Measurements from ENCODE around the gene SUSD4. TPM values are rescaled to one million over a fixed set of nuclear protein-coding genes. Genes with fewer than 3 reads are reported as not detected.
"Not testable (repeated sequence)": the region's sequence is repeated elsewhere in the genome, so short reads cannot be mapped to it uniquely, and the experiment has no call there.

Gene SUSD4
- total and polyA plus RNA-seq, 7 experiments from 2014 or later = 0.10 to 21.5 (median 7.7) TPM

DNA sequence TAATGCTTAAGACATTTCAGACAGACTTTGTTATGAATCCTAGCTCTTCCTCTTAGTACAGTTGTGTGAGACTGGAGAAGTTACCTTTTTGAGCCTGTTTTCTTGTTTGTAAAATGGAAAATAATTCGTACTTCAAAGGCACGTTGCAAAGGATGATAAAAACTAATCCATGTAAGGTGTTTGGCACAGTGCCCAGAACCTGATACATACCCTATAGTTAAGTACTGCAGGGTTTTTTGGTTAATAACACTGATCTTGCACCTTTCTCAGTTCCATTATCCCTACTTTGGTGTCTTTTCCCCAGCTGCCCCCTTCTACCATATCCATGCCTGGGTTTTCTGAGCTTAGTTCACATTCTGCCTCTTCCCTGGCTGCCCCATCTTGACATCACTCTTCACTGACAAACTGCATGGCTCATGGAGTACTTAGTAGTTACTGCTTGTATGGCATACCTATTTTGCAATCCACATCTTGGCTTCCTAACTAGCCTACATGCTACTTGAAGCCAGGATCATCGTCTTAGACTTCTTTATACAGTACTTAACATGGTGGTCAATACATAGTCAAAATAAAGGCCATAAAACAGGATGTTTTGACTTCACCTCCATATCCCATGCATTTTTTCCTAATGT lies 39.3 kb upstream of the SUSD4 start:
- Mint-ChIP-seq H3K4me3 (no peak overlapping the region), H3K27me3 (peaks cover 0 to 11% (median 4%) of the 10 kb centered on the region in 5 donors), H3K36me3 (peaks cover 0 to 7% (median 2%) of the 10 kb centered on the region in 5 donors), H3K9me3 (peaks cover 0 to 12% (median 7%) of the 10 kb centered on the region in 11 donors), H3K4me1 (peaks cover 5 to 55% (median 32%) of the 10 kb centered on the region in 7 donors), H3K27ac (no peak overlapping the region)
- intact Hi-C loops (cut with micrococcal nuclease) = no loop called here
- peaks cover 0 to 3% of the 10 kb centered on the region in 2 donors for H3K4me1 ChIP-seq (ENCODE audit: control insufficient read depth in 2 of 2, insufficient read depth in 2 of 2, low read length in 2 of 2)
- no peak for ATAC-seq
- H3K27me3 ChIP-seq (ENCODE audit: control insufficient read depth in 2 of 2, insufficient read depth in 2 of 2, low read length in 2 of 2) = no peaks in the 10 kb centered on the region
- no peak overlapping the region for H3K27ac ChIP-seq (ENCODE audit: low read depth, low read length)
- no peak for DNase-seq
- H3K9me3 ChIP-seq (ENCODE audit: control insufficient read depth in 2 of 3, low read length in 3 of 3) = no peaks in the 10 kb centered on the region
- H3K4me3 ChIP-seq (ENCODE audit: low read length) = no peak overlapping the region
- no peaks in the 10 kb centered on the region for H3K36me3 ChIP-seq (ENCODE audit: control insufficient read depth in 2 of 3, insufficient read depth in 3 of 3, low read length in 3 of 3)
- POLR2A ChIA-PET = no interaction called here
- CTCF ChIA-PET = no interaction called here

DNA sequence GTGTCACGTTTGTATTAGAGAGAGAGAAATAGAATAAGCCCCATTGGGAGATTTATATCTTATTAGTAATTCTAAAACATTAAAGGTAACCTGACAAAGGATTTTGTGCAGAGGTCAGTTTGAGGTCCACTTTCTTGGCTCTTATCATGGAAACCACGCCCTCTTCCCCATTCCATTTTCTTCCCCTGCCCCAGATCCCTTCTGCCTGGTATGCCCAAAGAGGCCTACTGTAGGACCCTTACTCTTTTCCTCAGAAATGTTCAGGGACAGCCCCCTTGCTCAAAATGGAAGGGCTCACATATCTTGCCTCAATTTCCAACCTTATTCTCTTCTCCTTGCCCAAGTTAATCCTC lies 38.8 kb upstream of the SUSD4 start:
- Histone ChIP-seq H3K36me3 (ENCODE audit: control insufficient read depth in 2 of 3, insufficient read depth in 3 of 3, low read length in 3 of 3) (no peaks in the 10 kb centered on the region), H3K4me1 (ENCODE audit: control insufficient read depth in 2 of 2, insufficient read depth in 2 of 2, low read length in 2 of 2) (peaks cover 0 to 3% of the 10 kb centered on the region in 2 donors), H3K27me3 (ENCODE audit: control insufficient read depth in 2 of 2, insufficient read depth in 2 of 2, low read length in 2 of 2) (no peaks in the 10 kb centered on the region), H3K4me3 (ENCODE audit: low read length) (no peak overlapping the region), H3K27ac (ENCODE audit: low read depth, low read length) (no peak overlapping the region), H3K9me3 (ENCODE audit: control insufficient read depth in 2 of 3, low read length in 3 of 3) (no peaks in the 10 kb centered on the region)
- no peak overlapping the region for H3K27ac Mint-ChIP-seq
- CTCF ChIA-PET = no interaction called here
- POLR2A ChIA-PET = no interaction called here
- peaks cover 0 to 7% (median 2%) of the 10 kb centered on the region in 5 donors for H3K36me3 Mint-ChIP-seq
- H3K27me3 Mint-ChIP-seq = peaks cover 0 to 11% (median 4%) of the 10 kb centered on the region in 5 donors
- ATAC-seq (no peak), DNase-seq (no peak)
- no peak overlapping the region for H3K4me3 Mint-ChIP-seq
- peaks cover 0 to 12% (median 7%) of the 10 kb centered on the region in 11 donors for H3K9me3 Mint-ChIP-seq
- H3K4me1 Mint-ChIP-seq = peaks cover 5 to 55% (median 32%) of the 10 kb centered on the region in 7 donors
- intact Hi-C loops (cut with micrococcal nuclease) = no loop called here

DNA sequence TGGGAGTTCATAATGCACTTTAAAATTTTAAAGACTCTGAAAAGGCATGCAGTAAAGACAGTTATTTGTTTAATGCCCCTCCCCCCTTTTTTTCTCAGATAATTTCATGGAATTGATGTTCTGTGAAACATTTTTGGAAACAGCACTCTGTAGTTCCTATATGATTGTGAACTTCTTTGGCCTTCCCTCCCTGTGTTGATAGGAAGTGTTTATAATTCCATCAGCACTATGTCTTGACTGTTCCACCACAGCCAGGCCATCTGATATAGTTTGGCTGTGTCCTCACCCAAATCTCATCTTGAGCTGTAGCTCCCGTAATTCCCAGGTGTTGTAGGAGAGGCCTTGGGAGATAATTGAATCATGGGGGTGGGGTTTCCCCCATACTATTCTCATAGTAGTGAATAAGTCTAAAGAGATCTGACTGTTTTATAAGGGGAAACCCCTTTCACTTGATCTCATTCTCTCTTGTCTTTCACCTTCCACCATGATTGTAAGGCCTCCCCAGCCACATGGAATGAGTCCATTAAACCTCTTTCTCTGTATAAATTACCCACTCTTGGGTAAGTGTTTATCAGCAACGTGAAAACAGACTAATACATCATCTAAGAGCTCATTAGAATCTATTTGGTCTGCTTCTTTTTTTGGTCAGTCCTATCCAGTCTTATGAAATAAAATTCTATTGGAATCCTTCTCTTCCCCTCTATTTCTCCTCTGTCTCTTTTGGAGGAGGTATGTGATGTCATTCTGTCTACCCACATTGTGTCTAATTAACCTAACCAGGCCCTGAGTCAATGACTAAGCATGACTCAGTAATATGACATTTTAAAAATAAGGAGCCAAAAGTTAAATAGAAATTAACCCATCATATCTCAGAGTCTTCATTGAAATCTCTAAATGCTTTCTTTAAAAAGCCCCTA lies 38.2 kb upstream of the SUSD4 start:
- intact Hi-C loops (cut with micrococcal nuclease) = no loop called here
- no peak for DNase-seq
- H3K4me1 Mint-ChIP-seq = peaks cover 5 to 55% (median 32%) of the 10 kb centered on the region in 7 donors
- H3K36me3 Mint-ChIP-seq = peaks cover 0 to 7% (median 2%) of the 10 kb centered on the region in 5 donors
- Histone ChIP-seq H3K27ac (ENCODE audit: low read depth, low read length) (no peak overlapping the region), H3K27me3 (ENCODE audit: control insufficient read depth in 2 of 2, insufficient read depth in 2 of 2, low read length in 2 of 2) (no peaks in the 10 kb centered on the region), H3K4me1 (ENCODE audit: control insufficient read depth in 2 of 2, insufficient read depth in 2 of 2, low read length in 2 of 2) (peaks cover 0 to 3% of the 10 kb centered on the region in 2 donors), H3K4me3 (ENCODE audit: low read length) (no peak overlapping the region), H3K9me3 (ENCODE audit: control insufficient read depth in 2 of 3, low read length in 3 of 3) (no peaks in the 10 kb centered on the region), H3K36me3 (ENCODE audit: control insufficient read depth in 2 of 3, insufficient read depth in 3 of 3, low read length in 3 of 3) (no peaks in the 10 kb centered on the region)
- H3K27ac Mint-ChIP-seq = peak overlapping the region in 1 of 9 donors; percentile 41
- CTCF ChIA-PET = no interaction called here
- no peak overlapping the region for H3K4me3 Mint-ChIP-seq
- ATAC-seq = no peak
- H3K27me3 Mint-ChIP-seq = peaks cover 0 to 9% (median 4%) of the 10 kb centered on the region in 5 donors
- POLR2A ChIA-PET = no interaction called here
- peaks cover 0 to 12% (median 7%) of the 10 kb centered on the region in 11 donors for H3K9me3 Mint-ChIP-seq

DNA sequence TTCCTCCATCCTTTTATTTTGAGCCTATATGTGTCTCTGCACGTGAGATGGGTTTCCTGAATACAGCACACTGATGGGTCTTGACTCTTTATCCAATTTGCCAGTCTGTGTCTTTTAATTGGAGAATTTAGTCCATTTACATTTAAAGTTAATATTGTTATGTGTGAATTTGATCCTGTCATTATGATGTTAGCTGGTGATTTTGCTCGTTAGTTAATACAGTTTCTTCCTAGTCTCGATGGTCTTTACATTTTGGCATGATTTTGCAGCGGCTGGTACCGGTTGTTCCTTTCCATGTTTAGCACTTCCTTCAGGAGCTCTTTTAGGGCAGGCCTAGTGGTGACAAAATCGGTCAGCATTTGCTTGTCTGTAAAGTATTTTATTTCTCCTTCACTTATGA lies 35.4 kb upstream of the SUSD4 start:
- H3K36me3 Mint-ChIP-seq; H3K9me3 ChIP-seq (ENCODE audit: control insufficient read depth in 2 of 3, low read length in 3 of 3); H3K27me3 Mint-ChIP-seq; CTCF ChIA-PET; ATAC-seq; H3K4me3 ChIP-seq (ENCODE audit: low read length); POLR2A ChIA-PET; H3K4me3 Mint-ChIP-seq; H3K27ac Mint-ChIP-seq; H3K9me3 Mint-ChIP-seq; DNase-seq; intact Hi-C loops (cut with micrococcal nuclease); H3K27ac ChIP-seq (ENCODE audit: low read depth, low read length); H3K4me1 ChIP-seq (ENCODE audit: control insufficient read depth in 2 of 2, insufficient read depth in 2 of 2, low read length in 2 of 2); H3K27me3 ChIP-seq (ENCODE audit: control insufficient read depth in 2 of 2, insufficient read depth in 2 of 2, low read length in 2 of 2); H3K36me3 ChIP-seq (ENCODE audit: control insufficient read depth in 2 of 3, insufficient read depth in 3 of 3, low read length in 3 of 3): not testable (repeated sequence)
- H3K4me1 Mint-ChIP-seq = peaks cover 0 to 30% (median 17%) of the 10 kb centered on the region in 7 donors

DNA sequence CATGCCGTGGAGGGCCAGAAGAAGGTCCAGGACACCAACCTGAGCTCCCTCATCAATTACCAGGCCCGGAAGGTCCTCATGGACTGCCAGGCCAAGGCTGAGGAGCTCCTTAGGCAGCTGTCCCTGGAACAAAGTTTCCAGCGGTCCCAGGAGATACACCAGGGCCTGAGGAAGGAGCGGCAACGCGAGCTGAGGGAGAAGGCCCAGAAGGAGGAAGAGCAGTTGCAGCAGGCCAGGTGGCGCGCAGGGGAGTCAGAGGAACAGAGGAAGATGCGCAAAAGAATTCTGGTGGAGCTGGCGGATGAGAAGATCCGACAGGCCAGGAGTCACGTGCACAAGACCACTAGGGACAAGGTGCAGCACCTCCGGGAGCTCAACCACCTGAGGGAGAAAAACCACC lies 30.7 kb upstream of the SUSD4 start:
- ChIA-PET CTCF (no interaction called here), POLR2A (no interaction called here)
- Mint-ChIP-seq H3K4me3 (peak overlapping the region in 1 of 10 donors; percentile 0), H3K4me1 (peaks cover 0 to 8% (median 4%) of the 10 kb centered on the region in 7 donors), H3K27ac (no peak overlapping the region), H3K27me3 (peaks cover 13 to 43% (median 29%) of the 10 kb centered on the region in 5 donors), H3K36me3 (peaks cover 0 to 3% (median 0%) of the 10 kb centered on the region in 5 donors), H3K9me3 (peaks cover 0 to 19% (median 3%) of the 10 kb centered on the region in 11 donors)
- H3K4me1 ChIP-seq (ENCODE audit: control insufficient read depth in 2 of 2, insufficient read depth in 2 of 2, low read length in 2 of 2) = no peaks in the 10 kb centered on the region
- no peaks in the 10 kb centered on the region for H3K27me3 ChIP-seq (ENCODE audit: control insufficient read depth in 2 of 2, insufficient read depth in 2 of 2, low read length in 2 of 2)
- no peak for ATAC-seq
- no peaks in the 10 kb centered on the region for H3K36me3 ChIP-seq (ENCODE audit: control insufficient read depth in 2 of 3, insufficient read depth in 3 of 3, low read length in 3 of 3)
- H3K4me3 ChIP-seq (ENCODE audit: low read length) = no peak overlapping the region
- no peak for DNase-seq
- intact Hi-C loops (cut with micrococcal nuclease) = no loop called here
- no peaks in the 10 kb centered on the region for H3K9me3 ChIP-seq (ENCODE audit: control insufficient read depth in 2 of 3, low read length in 3 of 3)
- H3K27ac ChIP-seq (ENCODE audit: low read depth, low read length) = no peak overlapping the region

DNA sequence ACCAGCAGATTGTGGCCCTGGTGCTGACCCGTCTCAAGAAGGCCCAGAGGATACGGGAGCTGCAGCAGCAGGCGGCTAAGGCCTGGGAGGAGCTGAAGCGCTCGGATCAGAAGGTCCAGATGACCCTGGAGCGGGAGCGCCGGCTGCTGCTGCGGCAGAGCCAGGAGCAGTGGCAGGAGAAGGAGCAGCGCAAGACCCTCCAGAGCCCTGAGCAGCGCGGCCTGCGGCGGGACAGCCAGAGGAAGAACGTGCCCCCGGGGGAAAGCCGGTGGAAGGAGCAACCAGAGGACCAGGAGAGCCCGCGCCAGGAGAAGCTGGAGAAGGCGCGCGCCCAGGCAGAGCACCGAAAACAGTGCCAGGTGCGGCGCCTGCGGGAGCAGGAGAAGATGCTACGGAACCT lies 30.3 kb upstream of the SUSD4 start:
- ATAC-seq = no peak
- CTCF ChIA-PET = no interaction called here
- Mint-ChIP-seq H3K9me3 (peaks cover 0 to 19% (median 3%) of the 10 kb centered on the region in 11 donors), H3K27me3 (peaks cover 13 to 46% (median 29%) of the 10 kb centered on the region in 5 donors), H3K27ac (no peak overlapping the region), H3K4me3 (peak overlapping the region in 1 of 10 donors; percentile 17), H3K4me1 (peaks cover 0 to 8% (median 4%) of the 10 kb centered on the region in 7 donors), H3K36me3 (peaks cover 0 to 3% (median 0%) of the 10 kb centered on the region in 5 donors)
- no peaks in the 10 kb centered on the region for H3K9me3 ChIP-seq (ENCODE audit: control insufficient read depth in 2 of 3, low read length in 3 of 3)
- POLR2A ChIA-PET = no interaction called here
- intact Hi-C loops (cut with micrococcal nuclease) = no loop called here
- H3K27ac ChIP-seq (ENCODE audit: low read depth, low read length) = no peak overlapping the region
- H3K36me3 ChIP-seq (ENCODE audit: control insufficient read depth in 2 of 3, insufficient read depth in 3 of 3, low read length in 3 of 3) = no peaks in the 10 kb centered on the region
- H3K4me1 ChIP-seq (ENCODE audit: control insufficient read depth in 2 of 2, insufficient read depth in 2 of 2, low read length in 2 of 2) = no peaks in the 10 kb centered on the region
- no peak for DNase-seq
- H3K27me3 ChIP-seq (ENCODE audit: control insufficient read depth in 2 of 2, insufficient read depth in 2 of 2, low read length in 2 of 2) = no peaks in the 10 kb centered on the region
- H3K4me3 ChIP-seq (ENCODE audit: low read length) = no peak overlapping the region

Measured in naive thymus-derived CD4-positive, alpha-beta T cell (primary cell).